Endothelial cell of umbilical vein (primary cell): ENCODE data around the gene MTF1. TPM values are rescaled to one million over a fixed set of nuclear protein-coding genes. Genes with fewer than 3 reads are reported as not detected.

Experiments used
- BruUV-seq: library from RNA; stranded (reverse); fragments of 400-500 nt; replicated peaks from 2 replicates; lab custom pipeline; 2021; lab: Mats Ljungman, UMichigan
- CTCF ChIA-PET: fragments of 300-600, 350-600 bp; sonication (Branson Sonifier 250); formaldehyde crosslinking; loops from one replicate; lab custom pipeline; 2021; ENCODE audit warnings: antibody characterized with exemption, inconsistent platforms; lab: Charles Lee
- POLR2A ChIA-PET: fragments of 300-600, 350-600 bp; sonication (Branson Sonifier 250); formaldehyde crosslinking; loops from one replicate; lab custom pipeline; 2021; ENCODE audit warnings: antibody characterized with exemption, inconsistent platforms; lab: Charles Lee
- DNase-seq: peaks from one replicate; pipeline ENCODE4 v3.0.0-alpha.2; 2011; ENCODE audit warnings: low read depth, low spot score
- FAIRE-seq: peaks from 2 replicates; lab custom pipeline; 2011; peaks lifted over from hg19 to GRCh38; lab: Jason Lieb, UNC
- H2AFZ ChIP-seq: 2 replicates; pipeline ENCODE4 v1.6.0; 2012; ENCODE audit warnings: low read depth, low read length, control low read depth, inconsistent platforms
- H3K27ac ChIP-seq: 2 replicates; pipeline ENCODE4 v1.5.1; 2011; ENCODE audit warnings: low read depth, mild to moderate bottlenecking, control low read depth, low read length, moderate library complexity; ENCODE audit not compliant: insufficient read depth
- H3K27me3 ChIP-seq, 2 experiments: 2 replicates each; pipeline versions ENCODE4 v1.6.0 to v1.6.1; 2011; ENCODE audit warnings: low read length in 2 of 2, mixed read lengths in 1 of 2; ENCODE audit not compliant: control insufficient read depth in 2 of 2, insufficient read depth in 2 of 2
- H3K36me3 ChIP-seq, 2 experiments: 2 replicates in 1 of 2; 3 replicates in 1 of 2; pipeline ENCODE4 v1.5.1; 2011; ENCODE audit warnings: low read length in 2 of 2, mild to moderate bottlenecking in 1 of 2, moderate library complexity in 1 of 2; ENCODE audit not compliant: control insufficient read depth in 2 of 2, insufficient read depth in 2 of 2; ENCODE audit errors: extremely low read depth in 1 of 2
- H3K4me1 ChIP-seq: 3 replicates; pipeline ENCODE4 v1.5.1; 2011; ENCODE audit warnings: mild to moderate bottlenecking, low read length; ENCODE audit not compliant: control insufficient read depth, insufficient read depth; ENCODE audit errors: extremely low read depth
- H3K4me2 ChIP-seq: 2 replicates; pipeline ENCODE4 v1.6.1; 2011; ENCODE audit warnings: low read length, control low read depth, mixed read lengths; ENCODE audit not compliant: insufficient read depth
- H3K4me3 ChIP-seq, 3 experiments: fragments of 200-600 bp in 1 of 3; sonication (generic), shearing (Covaris generic) in 1 of 3; replicated peaks in 1 of 3; 2 replicates each; pipeline ENCODE4 v1.5.1; 2011 to 2016; ENCODE audit warnings: control low read depth in 3 of 3, low read length in 3 of 3, mild to moderate bottlenecking in 2 of 3, inconsistent platforms in 1 of 3, low read depth in 1 of 3, moderate library complexity in 1 of 3; ENCODE audit not compliant: insufficient read depth in 1 of 3
- H3K79me2 ChIP-seq: 2 replicates; pipeline ENCODE4 v1.6.0; 2012; ENCODE audit warnings: low read length, inconsistent platforms; ENCODE audit not compliant: control insufficient read depth, insufficient read depth
- H3K9ac ChIP-seq: replicated peaks from 2 replicates; pipeline ENCODE3; 2011; ENCODE audit warnings: low read length, control low read depth; ENCODE audit not compliant: insufficient read depth; ENCODE audit errors: extremely low read depth
- H3K9me1 ChIP-seq: replicated peaks from 3 replicates; pipeline ENCODE4 v1.6.0; 2011; ENCODE audit warnings: mild to moderate bottlenecking, low read length; ENCODE audit not compliant: control insufficient read depth, insufficient read depth; ENCODE audit errors: extremely low read depth
- H3K9me3 ChIP-seq: replicated peaks from 2 replicates; pipeline ENCODE4 v1.5.1; 2012; ENCODE audit warnings: low read length, inconsistent platforms; ENCODE audit not compliant: control insufficient read depth, insufficient read depth
- H4K20me1 ChIP-seq: replicated peaks from 2 replicates; pipeline ENCODE3; 2011; ENCODE audit warnings: mild to moderate bottlenecking, low read length; ENCODE audit not compliant: control insufficient read depth, insufficient read depth; ENCODE audit errors: extremely low read depth
- EZH2 ChIP-seq: IDR thresholded peaks from 2 replicates; pipeline ENCODE4 v1.6.1; 2012; ENCODE audit warnings: borderline replicate concordance, low read depth, mild to moderate bottlenecking, moderate library complexity, low read length, inconsistent platforms; ENCODE audit not compliant: severe bottlenecking
- FOS ChIP-seq: IDR thresholded peaks from 2 replicates; pipeline ENCODE4 v1.6.1; 2011; ENCODE audit warnings: mild to moderate bottlenecking, low read length, moderate library complexity, borderline replicate concordance; ENCODE audit not compliant: insufficient read depth
- GATA2 ChIP-seq: IDR thresholded peaks from 2 replicates; pipeline ENCODE4 v1.7.0; 2011; ENCODE audit warnings: low read depth, mild to moderate bottlenecking, moderate library complexity, mixed read lengths, low read length; ENCODE audit not compliant: insufficient read length, insufficient read depth
- JUN ChIP-seq: IDR thresholded peaks from 2 replicates; pipeline ENCODE4 v1.6.1; 2011; ENCODE audit warnings: borderline replicate concordance, low read depth; ENCODE audit not compliant: insufficient read length, insufficient read depth
- MYC ChIP-seq: IDR thresholded peaks from one replicate; pipeline ENCODE4 v1.6.1; 2011; ENCODE audit warnings: mild to moderate bottlenecking, low read depth, low read length
- POLR2A ChIP-seq: IDR thresholded peaks from 2 replicates; pipeline ENCODE4 v1.6.1; 2012; ENCODE audit warnings: low read depth, mild to moderate bottlenecking, control low read depth, low read length
- POLR2AphosphoS5 ChIP-seq: IDR thresholded peaks from 2 replicates; pipeline ENCODE4 v1.6.1; 2012; ENCODE audit warnings: low read depth, mild to moderate bottlenecking, control low read depth, low read length, moderate library complexity; ENCODE audit not compliant: insufficient read depth
- dilution Hi-C: fragments of 300-500 bp; cut with MboI; formaldehyde crosslinking; loops from one replicate; pipeline ENCODE4 v1.15.0; 2019; ENCODE audit warnings: low sequenced_read_pairs; ENCODE audit not compliant: extremely low pct_ligation_motif_present
- intact Hi-C: fragments of 100-400 bp; cut with micrococcal nuclease; formaldehyde crosslinking; loops from one replicate; pipeline ENCODE4 v1.10.0; 2022
- polyA plus RNA-seq, 4 experiments: library from polyadenylated mRNA; depleted of rRNA in 3 of 4; stranded (reverse) in 3 of 4; unstranded in 1 of 4; fragments of >200 nt; gene quantifications; 2 replicates each; pipeline versions ENCODE4 v1.2.1 to v1.2.3, GENCODE V29; 2011 to 2012; ENCODE audit warnings: missing spikeins in 1 of 4
- total RNA-seq: library from RNA; stranded (reverse); gene quantifications from 2 replicates; pipeline ENCODE4 v1.2.3, GENCODE V29; 2021
- TF ChIP-seq, protein P1 (sequence below), 2 donors: IDR thresholded peaks; 1 replicate in 1 of 2; 2 replicates in 1 of 2; pipeline ENCODE4 v1.5.1; 2011; ENCODE audit warnings: low read length in 2 of 2, mild to moderate bottlenecking in 2 of 2, moderate library complexity in 2 of 2, control low read depth in 1 of 2, inconsistent platforms in 1 of 2, low read depth in 1 of 2; ENCODE audit not compliant: insufficient read depth in 1 of 2; ENCODE audit errors: extremely low read depth in 1 of 2
- TF ChIP-seq, protein P2 (sequence below): IDR thresholded peaks from 2 replicates; pipeline ENCODE4 v1.6.1; 2011; ENCODE audit not compliant: insufficient read depth, insufficient read length

The MTF1 gene
- total and polyA plus RNA-seq, 2 donors (not counting 3 experiments of a cell fraction or from before 2014, with no cell fraction given), result 4.9 to 18.5 TPM

DNA sequence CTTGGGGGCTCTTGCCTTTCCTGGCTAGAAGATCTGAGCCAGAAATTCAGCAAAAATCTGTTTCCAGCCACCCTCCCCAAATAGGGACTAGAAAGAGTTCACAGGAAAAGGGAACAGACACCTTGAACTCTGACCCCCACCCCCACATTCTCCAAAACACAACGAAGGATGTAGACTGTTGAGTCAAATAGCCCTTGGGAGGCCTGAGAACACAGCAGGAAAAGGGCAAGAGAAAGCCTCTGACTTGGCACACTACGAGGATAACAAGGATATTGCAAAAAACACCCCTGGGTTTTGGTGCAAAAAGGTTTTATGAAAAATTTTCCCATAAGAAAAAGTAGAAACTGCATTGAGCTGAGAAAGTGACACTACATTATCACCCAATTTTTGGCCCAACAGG, 49.5 kb downstream of the MTF1 start:
- dilution Hi-C loops (no loop called here), intact Hi-C loops (loop anchor here (2.0 to 5.0 kb wide), 4 partner anchors 122 to 338 kb away; partner anchors contain the start of genes DNALI1 and ZC3H12A)
- no peaks in the 10 kb centered on the region for H3K27me3 ChIP-seq
- no peaks in the 10 kb centered on the region for H4K20me1 ChIP-seq
- no peak for FAIRE-seq
- no peaks in the 10 kb centered on the region for H3K9me3 ChIP-seq
- BruUV-seq, result no TSS peak
- H3K4me3 ChIP-seq, result no peak overlapping the region
- H3K4me2 ChIP-seq, result no peak overlapping the region
- H3K9ac ChIP-seq, result no peak overlapping the region
- TF ChIP-seq, protein P1, sequence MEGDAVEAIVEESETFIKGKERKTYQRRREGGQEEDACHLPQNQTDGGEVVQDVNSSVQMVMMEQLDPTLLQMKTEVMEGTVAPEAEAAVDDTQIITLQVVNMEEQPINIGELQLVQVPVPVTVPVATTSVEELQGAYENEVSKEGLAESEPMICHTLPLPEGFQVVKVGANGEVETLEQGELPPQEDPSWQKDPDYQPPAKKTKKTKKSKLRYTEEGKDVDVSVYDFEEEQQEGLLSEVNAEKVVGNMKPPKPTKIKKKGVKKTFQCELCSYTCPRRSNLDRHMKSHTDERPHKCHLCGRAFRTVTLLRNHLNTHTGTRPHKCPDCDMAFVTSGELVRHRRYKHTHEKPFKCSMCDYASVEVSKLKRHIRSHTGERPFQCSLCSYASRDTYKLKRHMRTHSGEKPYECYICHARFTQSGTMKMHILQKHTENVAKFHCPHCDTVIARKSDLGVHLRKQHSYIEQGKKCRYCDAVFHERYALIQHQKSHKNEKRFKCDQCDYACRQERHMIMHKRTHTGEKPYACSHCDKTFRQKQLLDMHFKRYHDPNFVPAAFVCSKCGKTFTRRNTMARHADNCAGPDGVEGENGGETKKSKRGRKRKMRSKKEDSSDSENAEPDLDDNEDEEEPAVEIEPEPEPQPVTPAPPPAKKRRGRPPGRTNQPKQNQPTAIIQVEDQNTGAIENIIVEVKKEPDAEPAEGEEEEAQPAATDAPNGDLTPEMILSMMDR (IDR thresholded peaks at IDR 0.05; ENCODE audit: extremely low read depth in 1 of 2, insufficient read depth in 1 of 2, low read depth in 1 of 2, low read length in 2 of 2), result no peak
- no peak for TF ChIP-seq EZH2
- no peak for TF ChIP-seq GATA2
- no peak for TF ChIP-seq POLR2AphosphoS5
- no peak for TF ChIP-seq JUN
- TF ChIP-seq, protein P2, sequence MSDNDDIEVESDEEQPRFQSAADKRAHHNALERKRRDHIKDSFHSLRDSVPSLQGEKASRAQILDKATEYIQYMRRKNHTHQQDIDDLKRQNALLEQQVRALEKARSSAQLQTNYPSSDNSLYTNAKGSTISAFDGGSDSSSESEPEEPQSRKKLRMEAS, result no peak
- no peak for TF ChIP-seq MYC
- no peak for TF ChIP-seq FOS
- no peak for TF ChIP-seq POLR2A
- peaks cover 13% of the 10 kb centered on the region for H3K4me1 ChIP-seq
- ChIA-PET CTCF (no interaction called here), POLR2A (no interaction called here)
- H2AFZ ChIP-seq, result no peak overlapping the region
- peaks cover 10 to 17% of the 10 kb centered on the region in 2 experiments for H3K36me3 ChIP-seq
- H3K9me1 ChIP-seq, result no peaks in the 10 kb centered on the region
- no peak for DNase-seq
- no peak overlapping the region for H3K27ac ChIP-seq
- H3K79me2 ChIP-seq, result peaks cover 23% of the 10 kb centered on the region
